IMR-90 (cell line): ENCODE measurements around the gene KRTAP5-10. TPM values are rescaled to one million over a fixed set of nuclear protein-coding genes. Genes with fewer than 3 reads are reported as not detected.

Experiments used
- ATAC-seq: fragments of 200-7000 bp; cut with Tn5 transposase; 2 replicates; pipeline ENCODE4 v1.9.1; 2020; ENCODE audit warnings: low read depth, mild to moderate bottlenecking, moderate library complexity
- BruUV-seq: library from RNA; stranded (reverse); fragments of 400-500 nt; replicated peaks from 2 replicates; lab custom pipeline; 2021; lab: Mats Ljungman, UMichigan
- CTCF ChIA-PET: fragments of 300-600 bp; formaldehyde crosslinking; extraction: SDS; loops from one replicate; lab custom pipeline; 2021; ENCODE audit warnings: antibody characterized with exemption; lab: Yijun Ruan, JAX
- POLR2A ChIA-PET: fragments of 300-600 bp; sonication (Branson Sonifier 250); formaldehyde crosslinking; loops from one replicate; lab custom pipeline; 2022; ENCODE audit warnings: antibody characterized with exemption; ENCODE audit not compliant: unreplicated experiment; lab: Charles Lee
- DNase-seq: peaks from one replicate; pipeline ENCODE4 v3.0.0; 2013
- H2AFZ ChIP-seq: replicated peaks from 2 replicates; pipeline ENCODE3; 2013; ENCODE audit warnings: low read length, mild to moderate bottlenecking; ENCODE audit not compliant: poor library complexity
- H2AK5ac ChIP-seq: 2 replicates; pipeline ENCODE4 v1.6.1; 2013; ENCODE audit warnings: low read depth, low read length, inconsistent platforms
- H2AK9ac ChIP-seq: replicated peaks from 2 replicates; pipeline ENCODE3; 2013; ENCODE audit warnings: mild to moderate bottlenecking, low read depth, low read length, moderate library complexity; ENCODE audit not compliant: poor library complexity
- H2BK120ac ChIP-seq: 2 replicates; pipeline ENCODE4 v1.6.1; 2013; ENCODE audit warnings: low read depth, low read length, inconsistent platforms
- H2BK15ac ChIP-seq: 3 replicates; pipeline ENCODE4 v1.6.1; 2013; ENCODE audit warnings: low read depth, low read length, inconsistent platforms
- H2BK20ac ChIP-seq: 2 replicates; pipeline ENCODE4 v1.6.1; 2013; ENCODE audit warnings: low read depth, mild to moderate bottlenecking, inconsistent platforms, low read length, moderate library complexity
- H2BK5ac ChIP-seq: 2 replicates; pipeline ENCODE4 v1.6.1; 2013; ENCODE audit warnings: mild to moderate bottlenecking, low read depth, low read length, inconsistent platforms; ENCODE audit not compliant: poor library complexity, severe bottlenecking
- H3K14ac ChIP-seq: replicated peaks from 2 replicates; pipeline ENCODE4 v1.6.1; 2013; ENCODE audit warnings: low read depth, low read length, inconsistent platforms
- H3K18ac ChIP-seq: 2 replicates; pipeline ENCODE4 v1.6.1; 2013; ENCODE audit warnings: low read depth, low read length, control low read depth
- H3K23ac ChIP-seq: 2 replicates; pipeline ENCODE4 v1.6.1; 2013; ENCODE audit warnings: low read depth, low read length, inconsistent platforms
- H3K27ac ChIP-seq: 2 replicates; pipeline ENCODE4 v1.5.1; 2013; ENCODE audit warnings: mild to moderate bottlenecking, control low read depth, low read length; ENCODE audit not compliant: insufficient read depth
- H3K27me3 ChIP-seq: 2 replicates; pipeline ENCODE4 v1.6.1; 2013; ENCODE audit warnings: low read length; ENCODE audit not compliant: control insufficient read depth, insufficient read depth
- H3K36me3 ChIP-seq: 2 replicates; pipeline ENCODE4 v1.6.1; 2013; ENCODE audit warnings: low read length, mixed read lengths; ENCODE audit not compliant: control insufficient read depth, insufficient read depth
- H3K4ac ChIP-seq: 2 replicates; pipeline ENCODE4 v1.6.1; 2013; ENCODE audit warnings: low read depth, low read length, inconsistent platforms
- H3K4me1 ChIP-seq: 2 replicates; pipeline ENCODE4 v1.6.1; 2013; ENCODE audit warnings: low read length, mixed read lengths; ENCODE audit not compliant: control insufficient read depth, insufficient read depth
- H3K4me2 ChIP-seq: 2 replicates; pipeline ENCODE4 v1.6.1; 2013; ENCODE audit warnings: low read depth, mild to moderate bottlenecking, control low read depth, low read length, moderate library complexity
- H3K4me3 ChIP-seq: 2 replicates; pipeline ENCODE4 v1.5.1; 2013; ENCODE audit warnings: low read depth, mild to moderate bottlenecking, control low read depth, low read length, moderate library complexity; ENCODE audit not compliant: insufficient read depth
- H3K56ac ChIP-seq: 2 replicates; pipeline ENCODE4 v1.6.1; 2013; ENCODE audit warnings: low read length, inconsistent platforms; ENCODE audit not compliant: insufficient read depth; ENCODE audit errors: extremely low read depth
- H3K79me1 ChIP-seq, 2 experiments: 2 replicates each; pipeline ENCODE4 v1.6.1; 2013; ENCODE audit warnings: low read length in 2 of 2, inconsistent platforms in 1 of 2, low read depth in 1 of 2
- H3K9ac ChIP-seq: 2 replicates; pipeline ENCODE4 v1.6.1; 2013; ENCODE audit warnings: low read depth, low read length, control low read depth
- H3K9me1 ChIP-seq: 2 replicates; pipeline ENCODE4 v1.6.1; 2013; ENCODE audit warnings: low read length, inconsistent platforms; ENCODE audit not compliant: insufficient read depth
- H3K9me3 ChIP-seq: 2 replicates; pipeline ENCODE4 v1.6.1; 2013; ENCODE audit warnings: low read length; ENCODE audit not compliant: control insufficient read depth, insufficient read depth
- H4K20me1 ChIP-seq: 2 replicates; pipeline ENCODE4 v1.6.1; 2013; ENCODE audit warnings: low read length, inconsistent platforms; ENCODE audit not compliant: insufficient read depth
- H4K5ac ChIP-seq: 2 replicates; pipeline ENCODE4 v1.6.1; 2013; ENCODE audit warnings: mild to moderate bottlenecking, low read depth, low read length, control low read depth
- H4K8ac ChIP-seq, 2 experiments: 2 replicates each; pipeline ENCODE4 v1.6.1; 2013; ENCODE audit warnings: low read depth in 2 of 2, low read length in 2 of 2, control low read depth in 1 of 2, inconsistent platforms in 1 of 2
- H4K91ac ChIP-seq: 2 replicates; pipeline ENCODE4 v1.6.1; 2013; ENCODE audit warnings: low read depth, low read length, inconsistent platforms; ENCODE audit not compliant: insufficient read depth
- BHLHE40 ChIP-seq: fragments of 150-350 bp; IDR thresholded peaks from 2 replicates; pipeline ENCODE4 v1.6.1; 2016; ENCODE audit warnings: mild to moderate bottlenecking, low read depth, low read length
- CHD1 ChIP-seq: IDR thresholded peaks from 2 replicates; pipeline ENCODE4 v1.6.1; 2012; ENCODE audit warnings: low read depth, low read length, improper control_type of control experiment
- CTCF ChIP-seq: conservative IDR thresholded peaks from 2 replicates; pipeline ENCODE4 v1.5.1; 2012; ENCODE audit warnings: mild to moderate bottlenecking, low read depth, low read length, improper control_type of control experiment
- MAFK ChIP-seq: IDR thresholded peaks from 2 replicates; pipeline ENCODE4 v1.6.1; 2012; ENCODE audit warnings: low read depth, low read length, improper control_type of control experiment
- NFE2L2 ChIP-seq: fragments of 150-350 bp; IDR thresholded peaks from 2 replicates; pipeline ENCODE4 v1.6.1; 2016; ENCODE audit warnings: low read depth, mild to moderate bottlenecking, low read length
- RAD21 ChIP-seq: IDR thresholded peaks from 2 replicates; pipeline ENCODE4 v1.6.1; 2012; ENCODE audit warnings: low read length, improper control_type of control experiment
- WGBS, 2 experiments: methylation state at CpG; one replicate each; pipeline versions ENCODE4 v1.1.5 to v1.1.7; 2013; ENCODE audit warnings: missing lambda C conversion rate in 2 of 2; ENCODE audit not compliant: insufficient read length in 1 of 2; ENCODE audit errors: extremely low coverage in 2 of 2; 5-methylcytosine and 5-hydroxymethylcytosine counted together
- dilution Hi-C: fragments of 300-500 bp; cut with HindIII; formaldehyde crosslinking; loops from one replicate; pipeline ENCODE4 v1.14.3; 2018; ENCODE audit warnings: low sequenced_read_pairs; ENCODE audit not compliant: unreplicated experiment
- in situ Hi-C: fragments of 300-500 bp; cut with MboI; formaldehyde crosslinking; loops from 3 replicates; pipeline ENCODE4 v1.14.3; 2019; ENCODE audit warnings: low sequenced_read_pairs, inconsistent platforms, mixed read lengths
- intact Hi-C: fragments of 100-400 bp; cut with micrococcal nuclease; formaldehyde crosslinking; loops from 2 replicates; pipeline ENCODE4 v1.10.0; 2022
- polyA plus RNA-seq, 3 experiments: library from polyadenylated mRNA; depleted of rRNA; stranded (reverse); fragments of >200 nt; gene quantifications; 2 replicates each; pipeline ENCODE4 v1.2.3, GENCODE V29; 2012; ENCODE audit warnings: low replicate concordance in 1 of 3
- total RNA-seq: library from RNA; depleted of rRNA; stranded (reverse); fragments of >200 nt; gene quantifications from 2 replicates; pipeline ENCODE4 v1.2.3, GENCODE V29; 2012

KRTAP5-10 gene
- total and polyA plus RNA-seq, 2 of the 4 experiments (the other 2 are of a cell fraction), result not detected

- H3K4me2 ChIP-seq, result no peak overlapping the region
- no peak overlapping the region for H4K8ac ChIP-seq
- DNase-seq, result no peak
- no peaks in the 10 kb centered on the region for H3K4me1 ChIP-seq
- 0% methylated on average over 1 of the region's 3 CpGs; no CpG with 5 or more reads in 1 of the 2 experiments for WGBS, 2 experiments
- no peak overlapping the region for H3K14ac ChIP-seq
- H3K9me1 ChIP-seq, result no peaks in the 10 kb centered on the region
- no peak overlapping the region for H3K56ac ChIP-seq
- TF ChIP-seq CTCF (no peak), MAFK (no peak), NFE2L2 (no peak), BHLHE40 (no peak), CHD1 (no peak), RAD21 (no peak)
- ChIA-PET POLR2A (no interaction called here), CTCF (no interaction called here)
- H3K4ac ChIP-seq, result no peak overlapping the region
- H3K9me3 ChIP-seq, result no peaks in the 10 kb centered on the region
- H2BK20ac ChIP-seq, result no peak overlapping the region
- H2AK5ac ChIP-seq, result no peak overlapping the region
- H3K9ac ChIP-seq, result no peak overlapping the region
- no peak overlapping the region for H4K91ac ChIP-seq
- no peak overlapping the region for H2BK15ac ChIP-seq
- no peak overlapping the region for H3K18ac ChIP-seq
- H2BK5ac ChIP-seq, result no peak overlapping the region
- H2BK120ac ChIP-seq, result no peak overlapping the region
- no peak overlapping the region for H4K5ac ChIP-seq
- no peak overlapping the region for H3K23ac ChIP-seq
- no peaks in the 10 kb centered on the region for H3K36me3 ChIP-seq
- no peaks in the 10 kb centered on the region for H3K79me1 ChIP-seq
- no peaks in the 10 kb centered on the region for H4K20me1 ChIP-seq
- 0 out of 2 replicates have a peak, but pooled peaks cover 1% of the 10 kb centered on the region for H3K27me3 ChIP-seq
- H3K4me3 ChIP-seq, result no peak overlapping the region
- H3K27ac ChIP-seq, result no peak overlapping the region
- no peak for ATAC-seq
- intact Hi-C loops, result no loop called here
- no TSS peak for BruUV-seq
- no peak overlapping the region for H2AK9ac ChIP-seq
- dilution Hi-C loops, result no loop called here
- in situ Hi-C loops, result no loop called here
- no peak overlapping the region for H2AFZ ChIP-seq
Measured at GRCh38 chr11:71525188-71525937, 40.0 kb upstream of the KRTAP5-10 start.
